ENCODE results near the gene ZNF668. TPM values are rescaled to one million over a fixed set of nuclear protein-coding genes. Genes with fewer than 3 reads are reported as not detected.

The ZNF668 gene
- total and polyA plus RNA-seq, 2 of the 13 experiments (the other 11 are each of a cell fraction or from before 2014, with no cell fraction given), result 3.8 to 9.8 TPM

GRCh38 chr16:31117384-31118222, 43.6 kb upstream of the ZNF668 start, which contains the start of gene KAT8 (continued):
- peak; percentile 37; the same call in 1 of the 2 replicates for TF ChIP-seq BCL6 (CRISPR knock-in tag; IDR thresholded peaks at IDR 0.05)
- TF ChIP-seq, protein P1, sequence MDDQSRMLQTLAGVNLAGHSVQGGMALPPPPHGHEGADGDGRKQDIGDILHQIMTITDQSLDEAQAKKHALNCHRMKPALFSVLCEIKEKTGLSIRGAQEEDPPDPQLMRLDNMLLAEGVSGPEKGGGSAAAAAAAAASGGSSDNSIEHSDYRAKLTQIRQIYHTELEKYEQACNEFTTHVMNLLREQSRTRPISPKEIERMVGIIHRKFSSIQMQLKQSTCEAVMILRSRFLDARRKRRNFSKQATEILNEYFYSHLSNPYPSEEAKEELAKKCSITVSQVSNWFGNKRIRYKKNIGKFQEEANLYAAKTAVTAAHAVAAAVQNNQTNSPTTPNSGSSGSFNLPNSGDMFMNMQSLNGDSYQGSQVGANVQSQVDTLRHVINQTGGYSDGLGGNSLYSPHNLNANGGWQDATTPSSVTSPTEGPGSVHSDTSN (CRISPR knock-in tag; IDR thresholded peaks at IDR 0.05; ENCODE audit: borderline replicate concordance), result no peak
- no peak for TF ChIP-seq KDM6A (CRISPR knock-in tag; IDR thresholded peaks at IDR 0.05; ENCODE audit: low read depth)
- no peak for TF ChIP-seq CBX2 (IDR thresholded peaks at IDR 0.05; ENCODE audit: low read depth, low read length)
- TF ChIP-seq CBX2 (CRISPR knock-in tag; IDR thresholded peaks at IDR 0.05; ENCODE audit: low read depth), result no peak
- TF ChIP-seq TMF1 (CRISPR knock-in tag; IDR thresholded peaks at IDR 0.05; ENCODE audit: low read depth), result peak; percentile 86; the same call in 1 of the 2 replicates
- no peak for TF ChIP-seq ZNF562 (CRISPR knock-in tag; IDR thresholded peaks at IDR 0.05; ENCODE audit: borderline replicate concordance)
- TF ChIP-seq FOXA1 (IDR thresholded peaks at IDR 0.05), result no peak
- peak; percentile 39; the same call in 1 of the 2 replicates for TF ChIP-seq FOXA1 (CRISPR knock-in tag; IDR thresholded peaks at IDR 0.05)
- TF ChIP-seq ZNF773 (CRISPR knock-in tag; IDR thresholded peaks at IDR 0.05; ENCODE audit: borderline replicate concordance), result no peak; the same call in 1 of the 2 replicates
- TF ChIP-seq, protein P2, sequence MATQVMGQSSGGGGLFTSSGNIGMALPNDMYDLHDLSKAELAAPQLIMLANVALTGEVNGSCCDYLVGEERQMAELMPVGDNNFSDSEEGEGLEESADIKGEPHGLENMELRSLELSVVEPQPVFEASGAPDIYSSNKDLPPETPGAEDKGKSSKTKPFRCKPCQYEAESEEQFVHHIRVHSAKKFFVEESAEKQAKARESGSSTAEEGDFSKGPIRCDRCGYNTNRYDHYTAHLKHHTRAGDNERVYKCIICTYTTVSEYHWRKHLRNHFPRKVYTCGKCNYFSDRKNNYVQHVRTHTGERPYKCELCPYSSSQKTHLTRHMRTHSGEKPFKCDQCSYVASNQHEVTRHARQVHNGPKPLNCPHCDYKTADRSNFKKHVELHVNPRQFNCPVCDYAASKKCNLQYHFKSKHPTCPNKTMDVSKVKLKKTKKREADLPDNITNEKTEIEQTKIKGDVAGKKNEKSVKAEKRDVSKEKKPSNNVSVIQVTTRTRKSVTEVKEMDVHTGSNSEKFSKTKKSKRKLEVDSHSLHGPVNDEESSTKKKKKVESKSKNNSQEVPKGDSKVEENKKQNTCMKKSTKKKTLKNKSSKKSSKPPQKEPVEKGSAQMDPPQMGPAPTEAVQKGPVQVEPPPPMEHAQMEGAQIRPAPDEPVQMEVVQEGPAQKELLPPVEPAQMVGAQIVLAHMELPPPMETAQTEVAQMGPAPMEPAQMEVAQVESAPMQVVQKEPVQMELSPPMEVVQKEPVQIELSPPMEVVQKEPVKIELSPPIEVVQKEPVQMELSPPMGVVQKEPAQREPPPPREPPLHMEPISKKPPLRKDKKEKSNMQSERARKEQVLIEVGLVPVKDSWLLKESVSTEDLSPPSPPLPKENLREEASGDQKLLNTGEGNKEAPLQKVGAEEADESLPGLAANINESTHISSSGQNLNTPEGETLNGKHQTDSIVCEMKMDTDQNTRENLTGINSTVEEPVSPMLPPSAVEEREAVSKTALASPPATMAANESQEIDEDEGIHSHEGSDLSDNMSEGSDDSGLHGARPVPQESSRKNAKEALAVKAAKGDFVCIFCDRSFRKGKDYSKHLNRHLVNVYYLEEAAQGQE (IDR thresholded peaks at IDR 0.05; ENCODE audit: borderline replicate concordance in 1 of 2, low read depth in 1 of 2, low read length in 2 of 2), result 0 out of 4 replicates have a peak, but pooled peaks of 1 of the 2 experiments have one; percentile 10
- TF ChIP-seq ZBTB4 (CRISPR knock-in tag; IDR thresholded peaks at IDR 0.05; ENCODE audit: borderline replicate concordance), result no peak; the same call in 1 of the 2 replicates
- TF ChIP-seq PHF21A (CRISPR knock-in tag; IDR thresholded peaks at IDR 0.05), result peak; percentile 76
- no peak for TF ChIP-seq JUN (CRISPR knock-in tag; IDR thresholded peaks at IDR 0.05)
- peak; percentile 33; the same call in 1 of the 2 replicates for TF ChIP-seq ZNF552 (CRISPR knock-in tag; IDR thresholded peaks at IDR 0.05; ENCODE audit: borderline replicate concordance)
- 0 out of 2 replicates have a peak, but pooled peaks have one; percentile 11 for TF ChIP-seq ZSCAN25 (CRISPR knock-in tag; IDR thresholded peaks at IDR 0.05)
- TF ChIP-seq, protein P3, sequence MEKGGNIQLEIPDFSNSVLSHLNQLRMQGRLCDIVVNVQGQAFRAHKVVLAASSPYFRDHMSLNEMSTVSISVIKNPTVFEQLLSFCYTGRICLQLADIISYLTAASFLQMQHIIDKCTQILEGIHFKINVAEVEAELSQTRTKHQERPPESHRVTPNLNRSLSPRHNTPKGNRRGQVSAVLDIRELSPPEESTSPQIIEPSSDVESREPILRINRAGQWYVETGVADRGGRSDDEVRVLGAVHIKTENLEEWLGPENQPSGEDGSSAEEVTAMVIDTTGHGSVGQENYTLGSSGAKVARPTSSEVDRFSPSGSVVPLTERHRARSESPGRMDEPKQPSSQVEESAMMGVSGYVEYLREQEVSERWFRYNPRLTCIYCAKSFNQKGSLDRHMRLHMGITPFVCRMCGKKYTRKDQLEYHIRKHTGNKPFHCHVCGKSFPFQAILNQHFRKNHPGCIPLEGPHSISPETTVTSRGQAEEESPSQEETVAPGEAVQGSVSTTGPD (CRISPR knock-in tag; IDR thresholded peaks at IDR 0.05), result no peak

All from HepG2 (cell line).